Mononuclear cell (primary cell): Measurements from ENCODE around the gene SNRPE. TPM values are rescaled to one million over a fixed set of nuclear protein-coding genes. Genes with fewer than 3 reads are reported as not detected.

Source experiments
- H3K27me3 ChIP-seq: 2 replicates; pipeline ENCODE4 v1.6.0; 2011; ENCODE audit warnings: low read length, control low read depth; ENCODE audit not compliant: insufficient read depth
- H3K4me1 ChIP-seq: 2 replicates; pipeline ENCODE4 v1.5.1; 2011; ENCODE audit warnings: mild to moderate bottlenecking, low read length, control low read depth; ENCODE audit not compliant: insufficient read depth
- H3K4me3 ChIP-seq: 2 replicates; pipeline ENCODE4 v1.5.1; 2011; ENCODE audit warnings: mild to moderate bottlenecking, low read length, moderate library complexity
- H3K9me3 ChIP-seq: 2 replicates; pipeline ENCODE4 v1.5.1; 2011; ENCODE audit warnings: low read depth, mild to moderate bottlenecking, control low read depth, low read length
- total RNA-seq: library from RNA; depleted of rRNA; stranded (reverse); fragments of >200 nt; gene quantifications from one replicate; pipeline ENCODE4 v1.2.3, GENCODE V29; 2012

Gene SNRPE
- total RNA-seq, 1 donor, result 51.1 TPM

DNA sequence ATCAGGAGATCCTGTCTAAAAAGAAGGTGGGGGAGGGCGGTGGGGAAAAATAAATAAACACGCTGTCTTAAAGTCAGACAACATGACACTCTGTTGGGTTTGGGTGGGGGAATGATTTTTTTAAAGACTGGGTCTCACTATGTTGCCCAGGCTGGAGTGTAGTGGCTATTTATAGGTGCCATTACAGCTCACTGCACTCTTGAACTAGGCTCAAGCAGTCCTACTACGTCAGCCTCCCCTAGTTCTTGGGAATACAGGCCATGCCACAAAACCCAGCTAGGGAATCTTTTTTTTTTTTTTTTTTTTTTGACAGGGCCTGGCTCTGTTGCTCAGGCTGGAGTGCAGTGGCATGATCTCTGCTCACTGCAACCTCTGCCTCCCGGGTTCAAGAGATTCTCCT lies 2.4 kb upstream of the SNRPE start:
- H3K9me3 ChIP-seq, result no peaks in the 10 kb centered on the region
- H3K27me3 ChIP-seq, result no peaks in the 10 kb centered on the region
- peaks cover 19% of the 10 kb centered on the region for H3K4me1 ChIP-seq
- H3K4me3 ChIP-seq, result no peak overlapping the region

DNA sequence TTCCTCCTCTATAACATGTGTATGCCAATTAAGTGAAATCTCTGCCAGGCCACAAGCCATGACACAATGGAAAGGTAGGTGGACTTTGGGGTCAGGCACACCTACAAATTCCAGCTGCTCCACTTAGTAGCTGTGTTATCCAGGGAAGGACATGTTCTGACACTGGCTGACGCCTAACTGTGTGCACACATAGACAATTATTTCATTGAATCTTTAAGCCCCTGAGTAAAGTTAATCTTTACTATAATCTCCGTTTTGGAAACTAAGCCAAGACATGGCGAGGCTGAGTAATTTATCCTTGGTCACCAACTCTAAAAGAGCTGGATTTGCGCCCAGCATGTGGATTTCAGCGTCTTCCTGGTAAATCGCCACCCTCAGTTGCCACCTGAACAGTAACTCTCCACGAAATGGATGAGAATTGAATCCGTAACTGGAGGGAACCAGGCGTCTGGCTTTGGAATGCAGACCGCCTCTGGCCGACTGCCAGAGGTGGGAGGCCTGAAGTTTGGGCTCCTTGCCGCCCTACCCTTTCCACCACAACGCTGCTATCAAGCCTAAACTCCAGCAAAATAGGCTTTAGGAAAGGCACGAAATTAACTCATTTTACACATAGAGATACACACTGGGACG lies 888 bp upstream of the SNRPE start:
- Histone ChIP-seq H3K27me3 (no peaks in the 10 kb centered on the region), H3K4me1 (peaks cover 19% of the 10 kb centered on the region), H3K4me3 (no peak overlapping the region)

DNA sequence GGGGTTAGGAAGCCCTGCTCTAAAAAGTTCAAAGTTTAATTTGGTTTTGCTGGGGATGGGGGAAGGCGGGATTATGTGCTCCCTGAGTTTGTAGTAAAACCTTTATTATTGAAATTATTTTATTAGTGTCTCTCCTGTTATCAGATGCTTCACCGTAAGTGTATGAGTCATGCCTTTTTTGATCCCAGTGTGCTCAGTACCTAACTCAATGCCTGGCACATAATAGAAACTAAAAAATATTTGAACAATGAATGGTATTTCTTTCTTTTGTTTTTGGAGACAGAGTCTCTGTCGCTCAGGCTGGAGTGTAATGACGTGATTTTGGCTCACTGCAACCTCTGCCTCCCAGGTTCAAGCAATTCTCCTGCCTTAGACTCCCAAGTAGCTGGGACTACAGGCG lies 6.4 kb downstream of the SNRPE start:
- H3K27me3 ChIP-seq, result no peaks in the 10 kb centered on the region
- H3K4me1 ChIP-seq, result peaks cover 3% of the 10 kb centered on the region
- no peak overlapping the region for H3K4me3 ChIP-seq
- no peaks in the 10 kb centered on the region for H3K9me3 ChIP-seq

More for the DNA sequence above, 888 bp upstream of the SNRPE start:
- H3K9me3 ChIP-seq, result no peaks in the 10 kb centered on the region

DNA sequence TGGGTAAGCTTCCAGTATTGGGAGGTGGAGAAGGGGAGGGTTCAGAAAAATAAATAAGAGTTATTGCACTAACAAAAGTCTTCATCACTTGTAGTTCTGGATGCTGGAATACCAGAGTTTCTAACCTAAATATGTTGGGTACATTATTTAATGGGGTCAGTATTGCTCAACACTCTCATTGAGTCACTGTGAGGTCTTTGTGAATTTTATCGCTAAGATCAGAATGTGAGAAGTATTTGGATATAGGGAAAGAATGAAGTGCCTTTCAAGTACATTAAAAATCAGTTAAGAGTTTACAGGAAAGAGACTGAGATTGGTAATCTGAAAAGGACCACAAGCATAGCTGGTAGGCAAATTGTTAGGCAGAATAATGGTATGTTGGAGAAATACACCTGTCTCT lies 8.8 kb downstream of the SNRPE start:
- Histone ChIP-seq H3K4me3 (no peak overlapping the region), H3K4me1 (no peaks in the 10 kb centered on the region), H3K9me3 (no peaks in the 10 kb centered on the region), H3K27me3 (no peaks in the 10 kb centered on the region)

DNA sequence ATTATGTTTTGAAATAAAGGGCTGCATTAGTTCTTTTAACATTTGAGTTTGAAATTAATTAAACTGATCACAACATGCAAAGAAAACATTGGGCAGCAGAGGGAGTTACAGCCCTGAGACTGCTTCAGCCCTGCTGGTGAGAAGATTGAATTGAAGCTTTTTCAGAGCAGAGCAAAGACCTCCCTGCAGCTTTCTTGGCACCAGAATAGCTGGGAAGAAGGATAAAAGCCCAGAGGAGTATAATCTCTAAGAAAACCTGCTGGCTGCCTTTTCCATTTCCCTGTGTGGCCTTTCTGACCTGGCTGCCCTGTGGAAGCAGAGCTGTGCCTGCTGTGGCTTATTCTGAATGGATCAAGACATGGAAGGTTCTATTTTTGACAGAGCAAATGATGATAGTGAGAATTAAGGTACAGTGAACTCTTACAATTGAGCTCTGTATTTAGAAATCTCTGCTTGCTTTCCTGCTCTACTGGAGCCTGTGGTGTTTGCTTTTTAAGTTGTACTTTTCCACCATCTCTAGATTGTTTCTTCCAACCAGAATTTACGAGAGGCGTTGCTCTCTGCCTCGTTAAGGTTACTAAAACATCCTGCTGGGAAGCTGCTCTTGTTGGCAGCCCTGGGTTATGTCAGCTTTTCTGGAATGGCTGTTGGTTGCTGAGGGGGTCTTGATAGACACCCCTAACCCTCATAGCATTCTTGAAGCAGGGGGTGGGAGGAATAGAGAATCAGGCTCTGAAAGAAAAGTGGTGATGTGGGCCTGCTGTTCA lies 9.9 kb downstream of the SNRPE start:
- no peak overlapping the region for H3K4me3 ChIP-seq
- no peaks in the 10 kb centered on the region for H3K27me3 ChIP-seq
- no peaks in the 10 kb centered on the region for H3K4me1 ChIP-seq
- no peaks in the 10 kb centered on the region for H3K9me3 ChIP-seq

DNA sequence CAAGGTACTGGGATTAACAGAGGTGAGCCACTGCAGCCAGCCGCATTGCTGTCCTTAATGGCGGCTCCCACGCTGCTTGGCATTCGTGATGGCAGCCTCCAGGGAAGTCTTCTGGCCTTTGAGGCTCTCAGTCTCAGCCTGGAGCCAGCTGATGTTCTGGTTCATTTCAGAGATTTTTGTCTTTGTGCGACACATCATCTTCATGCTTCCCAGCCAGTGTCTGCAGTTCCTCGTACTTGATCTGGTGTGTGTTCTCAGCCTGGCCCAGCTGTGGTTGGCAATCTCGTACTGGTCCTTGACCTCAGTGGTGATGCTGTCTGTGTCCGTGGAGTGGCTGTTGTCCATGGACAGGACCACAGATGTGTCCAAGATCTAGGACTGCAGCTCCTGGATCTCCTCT lies 11.7 kb downstream of the SNRPE start:
- no peaks in the 10 kb centered on the region for H3K27me3 ChIP-seq
- no peak overlapping the region for H3K4me3 ChIP-seq
- no peaks in the 10 kb centered on the region for H3K9me3 ChIP-seq
- no peaks in the 10 kb centered on the region for H3K4me1 ChIP-seq

DNA sequence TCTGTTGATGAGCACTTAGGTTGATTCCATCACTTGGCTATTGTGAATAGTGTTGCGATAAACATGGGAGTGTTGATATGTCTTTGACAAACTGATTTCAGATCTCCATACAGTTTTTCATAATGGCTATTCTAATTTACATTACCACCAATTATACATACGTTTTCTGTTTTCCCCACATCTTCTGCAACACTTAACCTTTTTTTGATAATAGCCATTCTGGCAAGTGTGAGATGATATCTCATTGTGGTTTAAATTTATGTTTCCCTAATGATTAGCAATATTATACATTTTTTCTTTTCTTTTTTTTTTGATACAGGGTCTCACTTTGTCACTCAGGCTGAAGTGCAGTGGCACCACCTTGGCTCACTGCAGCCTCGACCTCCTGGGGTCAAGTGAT lies 17.0 kb downstream of the SNRPE start:
- H3K4me3 ChIP-seq, result no peak overlapping the region
- no peaks in the 10 kb centered on the region for H3K9me3 ChIP-seq
- no peaks in the 10 kb centered on the region for H3K27me3 ChIP-seq
- H3K4me1 ChIP-seq, result no peaks in the 10 kb centered on the region

DNA sequence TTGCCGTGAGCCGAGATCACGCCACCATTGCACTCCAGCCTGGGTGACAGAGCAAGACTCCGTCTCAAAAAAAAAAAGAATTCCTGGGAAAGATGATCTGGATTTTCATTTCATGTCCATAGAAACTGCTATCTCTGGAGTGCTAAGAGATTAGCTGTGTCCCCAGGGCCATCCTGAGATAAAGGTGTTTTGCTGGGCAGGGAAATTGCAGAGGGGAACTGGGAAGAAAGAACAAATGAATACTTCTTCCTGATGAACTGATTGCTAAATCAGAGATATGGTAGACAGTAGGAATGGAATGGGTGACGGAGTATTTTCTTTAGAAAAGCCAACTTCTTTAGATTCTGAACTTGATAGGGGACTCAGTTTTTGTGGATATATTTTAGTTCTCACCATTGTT lies 19.2 kb downstream of the SNRPE start:
- Histone ChIP-seq H3K9me3 (no peaks in the 10 kb centered on the region), H3K4me1 (no peaks in the 10 kb centered on the region), H3K27me3 (no peaks in the 10 kb centered on the region)

DNA sequence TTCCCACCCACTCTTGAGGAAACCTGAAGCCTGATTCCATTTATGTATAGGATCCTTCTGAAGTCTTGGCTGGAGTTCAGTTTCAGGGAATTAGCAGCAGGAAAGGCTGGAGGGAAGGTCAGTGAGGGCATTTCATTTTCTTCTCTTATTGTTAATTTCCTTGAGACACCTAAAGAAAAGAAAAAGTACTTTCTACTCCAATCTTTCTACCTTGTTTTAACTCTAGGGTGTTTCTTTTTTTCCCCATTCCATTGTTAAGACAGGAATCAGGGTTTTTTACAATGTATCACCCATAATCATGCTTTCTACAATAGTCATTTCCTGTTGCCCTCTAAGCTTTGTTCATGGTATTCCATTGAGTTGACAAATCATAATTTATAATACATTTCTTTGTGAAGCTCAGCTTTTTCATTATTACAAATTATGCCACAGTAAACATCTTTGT lies 27.4 kb downstream of the SNRPE start:
- H3K27me3 ChIP-seq, result no peaks in the 10 kb centered on the region
- H3K4me3 ChIP-seq, result no peak overlapping the region
- peaks cover 5% of the 10 kb centered on the region for H3K4me1 ChIP-seq
- H3K9me3 ChIP-seq, result no peaks in the 10 kb centered on the region

More for the DNA sequence above, 19.2 kb downstream of the SNRPE start:
- H3K4me3 ChIP-seq, result no peak overlapping the region

DNA sequence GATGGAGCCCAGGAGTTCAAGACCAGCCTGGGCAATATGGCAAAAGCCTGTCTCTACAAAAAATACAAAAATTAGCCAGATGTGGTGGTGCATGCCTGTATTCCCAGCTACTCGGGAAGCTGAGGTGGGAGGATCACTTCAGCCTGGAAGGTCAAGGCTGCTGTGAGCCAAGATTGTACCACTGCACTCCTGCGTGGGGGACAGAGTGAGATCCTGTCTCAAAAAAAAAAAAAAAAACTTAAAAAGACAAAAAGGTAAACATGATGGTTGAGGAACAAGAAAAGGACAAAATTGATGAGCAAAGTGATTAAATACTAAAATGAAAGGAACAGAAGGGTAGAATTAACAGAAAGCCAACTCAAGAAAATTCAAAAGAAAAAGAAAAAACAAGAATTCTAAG lies 30.6 kb downstream of the SNRPE start:
- Histone ChIP-seq H3K4me3 (no peak overlapping the region), H3K9me3 (peaks cover 4% of the 10 kb centered on the region), H3K27me3 (no peaks in the 10 kb centered on the region), H3K4me1 (peaks cover 5% of the 10 kb centered on the region)

DNA sequence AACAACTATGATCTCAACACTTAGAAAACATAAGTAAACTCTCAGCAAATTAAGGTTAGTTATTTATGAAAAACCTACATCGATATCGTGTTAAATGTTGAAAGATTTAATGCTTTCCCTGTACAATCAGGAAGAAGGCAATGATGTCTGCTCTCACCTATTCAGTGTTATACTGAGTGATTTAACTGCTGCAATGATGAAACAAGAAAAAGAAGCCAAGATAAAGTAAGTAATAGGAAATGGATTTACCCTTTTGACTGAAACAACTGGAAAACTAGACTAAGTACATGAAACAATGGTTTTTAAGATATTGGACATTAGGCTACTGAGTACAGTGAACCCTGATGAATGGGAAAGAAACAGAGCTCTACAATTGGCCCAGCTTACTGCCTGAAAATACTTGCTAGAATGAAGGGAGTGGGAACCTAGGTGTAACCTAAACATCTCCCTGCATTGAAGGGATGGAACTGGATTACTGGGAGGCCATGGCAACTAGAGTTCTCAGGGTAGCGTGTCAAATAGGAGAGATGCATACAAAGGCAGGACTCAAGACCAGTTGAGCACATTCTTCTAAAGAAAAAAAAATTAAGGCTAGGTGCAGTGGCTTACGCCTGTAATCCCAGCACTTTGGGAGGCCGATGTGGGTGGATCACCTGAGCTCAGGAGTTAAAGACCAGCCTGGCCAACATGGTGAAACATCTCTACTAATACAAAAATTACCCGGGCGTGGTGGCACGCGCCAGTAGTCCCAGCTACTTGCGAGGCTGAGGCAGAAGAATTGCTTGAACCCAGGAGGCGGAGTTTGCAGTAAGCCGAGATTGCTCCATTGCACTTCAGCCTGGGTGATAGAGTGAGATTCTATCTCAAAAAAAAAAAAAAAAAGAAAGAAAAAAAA lies 37.3 kb downstream of the SNRPE start:
- Histone ChIP-seq H3K4me3 (no peak overlapping the region), H3K27me3 (no peaks in the 10 kb centered on the region), H3K9me3 (peaks cover 4% of the 10 kb centered on the region), H3K4me1 (no peaks in the 10 kb centered on the region)

DNA sequence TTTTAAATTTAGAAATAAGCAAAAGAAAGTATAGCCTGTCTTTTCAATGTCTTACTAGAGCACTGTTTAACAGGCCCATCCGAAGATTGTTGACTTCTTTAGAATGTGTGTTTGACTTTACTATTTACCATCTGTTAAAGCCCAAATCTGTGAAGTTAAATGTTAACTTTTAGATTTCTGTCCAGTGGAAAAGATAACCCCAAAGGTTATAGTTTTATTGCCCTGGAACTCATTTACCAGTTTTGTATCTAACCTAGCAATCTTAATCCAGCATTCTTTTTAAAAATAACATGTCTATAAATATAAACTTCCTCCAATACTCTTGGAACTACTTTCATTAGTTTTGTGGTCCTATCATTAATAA lies 37.9 kb downstream of the SNRPE start:
- peaks cover 3% of the 10 kb centered on the region for H3K9me3 ChIP-seq

DNA sequence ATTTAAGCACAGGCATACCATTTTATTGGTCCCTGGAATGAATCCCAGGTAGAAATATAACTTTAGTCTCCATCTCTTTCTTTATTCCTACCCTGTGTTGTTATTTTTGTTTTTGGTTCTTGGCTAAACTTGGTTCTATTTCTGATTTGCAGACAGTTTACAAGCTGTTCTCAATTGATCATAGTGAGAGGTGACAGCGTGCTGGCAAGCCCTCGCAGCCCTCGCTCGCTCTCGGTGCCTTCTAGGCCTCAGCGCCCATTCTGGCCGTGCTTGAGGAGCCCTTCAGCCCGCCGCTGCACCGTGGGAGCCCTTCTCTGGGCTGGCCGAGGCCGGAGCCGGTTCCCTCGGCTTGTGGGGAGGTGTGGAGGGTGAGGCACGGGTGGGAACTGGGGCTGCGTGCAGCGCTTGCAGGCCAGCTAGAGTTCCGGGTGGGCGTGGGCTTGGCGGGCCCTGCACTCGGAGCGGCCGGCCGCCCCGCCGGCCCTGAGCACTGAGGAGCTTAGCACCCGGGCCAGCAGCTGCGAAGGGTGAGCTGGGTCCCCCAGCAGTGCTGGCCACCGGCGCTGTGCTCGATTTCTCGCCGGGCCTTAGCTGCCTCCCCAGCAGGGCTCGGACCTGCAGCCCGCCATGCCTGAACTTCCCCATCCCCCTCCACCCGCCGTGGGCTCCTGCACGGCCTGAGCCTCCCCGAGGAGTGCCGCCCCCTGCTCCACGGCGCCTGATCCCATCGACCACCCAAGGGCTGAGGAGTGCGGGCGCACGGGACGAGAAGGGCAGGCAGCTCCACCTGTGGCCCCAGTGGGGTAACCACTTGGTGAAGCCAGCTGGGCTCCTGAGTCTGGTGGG lies 38.7 kb downstream of the SNRPE start:
- no peaks in the 10 kb centered on the region for H3K27me3 ChIP-seq
- no peak overlapping the region for H3K4me3 ChIP-seq
- no peaks in the 10 kb centered on the region for H3K9me3 ChIP-seq
- no peaks in the 10 kb centered on the region for H3K4me1 ChIP-seq

More for the DNA sequence above, 37.9 kb downstream of the SNRPE start:
- H3K27me3 ChIP-seq, result no peaks in the 10 kb centered on the region
- no peaks in the 10 kb centered on the region for H3K4me1 ChIP-seq
- H3K4me3 ChIP-seq, result no peak overlapping the region

DNA sequence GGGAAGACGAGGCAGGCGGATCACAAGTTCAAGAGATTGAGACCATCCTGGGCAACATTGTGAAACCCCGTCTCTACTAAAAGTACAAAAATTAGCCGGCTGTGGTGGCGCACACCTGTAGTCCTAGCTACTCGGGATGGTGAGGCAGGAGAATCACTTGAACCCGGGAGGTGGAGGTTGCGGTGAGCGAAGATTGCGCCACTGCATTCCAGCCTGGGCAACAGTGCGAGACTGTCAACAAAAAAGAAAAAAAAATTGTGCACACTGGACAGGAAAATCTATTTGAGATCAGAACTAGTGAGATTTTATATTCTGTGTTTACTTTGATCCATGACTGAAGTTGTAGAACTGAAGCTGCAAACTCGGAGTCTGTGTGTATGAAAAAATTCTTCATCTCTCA lies 40.2 kb downstream of the SNRPE start:
- H3K27me3 ChIP-seq, result no peaks in the 10 kb centered on the region
- H3K4me3 ChIP-seq, result no peak overlapping the region
- no peaks in the 10 kb centered on the region for H3K4me1 ChIP-seq
- H3K9me3 ChIP-seq, result no peaks in the 10 kb centered on the region
